ENCODE results near the gene KAZALD1. TPM values are rescaled to one million over a fixed set of nuclear protein-coding genes. Genes with fewer than 3 reads are reported as not detected.

The KAZALD1 gene
- total RNA-seq, 1 experiment from 2014 or later, result 16.0 TPM

GRCh38 chr10:101020427-101021075 lies 41.2 kb upstream of the KAZALD1 start:
- H3K9me2 ChIP-seq (ENCODE audit: insufficient read depth), result no peaks in the 10 kb centered on the region
- RAD21 ChIA-PET (ENCODE audit: low non-redundant PET in 1 of 2, low total read pairs in 2 of 2, uncharacterized antibody in 2 of 2, unreplicated experiment in 2 of 2), result interaction anchor here in 1 of 2 experiments (0.6 kb wide), 1 partner anchor 81 kb away, joined by 3 read pairs; no protein-coding TSS in a partner anchor

More at GRCh38 chr10:101020427-101021075, 41.2 kb upstream of the KAZALD1 start:
- Histone ChIP-seq H3K4me1 (ENCODE audit: control insufficient read depth in 1 of 2, insufficient read depth in 2 of 2, low read length in 2 of 2) (peaks cover 0 to 13% of the 10 kb centered on the region in 2 experiments; a peak in 3 of 4 replicates), H4K20me1 (ENCODE audit: insufficient read depth) (no peaks in the 10 kb centered on the region), H3K36me3 (ENCODE audit: control insufficient read depth in 1 of 2, insufficient read depth in 2 of 2, low read length in 2 of 2) (no peaks in the 10 kb centered on the region), H3K4me3 (replicated peaks in 1 of 2; ENCODE audit: low read depth in 1 of 2, low read length in 2 of 2) (no peak overlapping the region), H3K4me2 (ENCODE audit: low read length) (no peak overlapping the region), H2AFZ (ENCODE audit: low read depth, low read length, poor library complexity, severe bottlenecking) (no peak overlapping the region), H3K27ac (ENCODE audit: low read depth, low read length) (no peak overlapping the region), H3K9ac (ENCODE audit: low read length) (no peak overlapping the region), H3K9me3 (ENCODE audit: control insufficient read depth in 1 of 2, insufficient read depth in 1 of 2, low read depth in 1 of 2, low read length in 2 of 2) (no peaks in the 10 kb centered on the region), H3K79me2 (ENCODE audit: insufficient read depth, low read length) (no peaks in the 10 kb centered on the region), H3K27me3 (ENCODE audit: insufficient read depth, low read length) (no peaks in the 10 kb centered on the region)
- no TSS peak for BruUV-seq (replicated peaks)
- ChIA-PET POLR2A (interaction anchor here (1.5 kb wide), 1 partner anchor 11 kb away, joined by 5 read pairs; no protein-coding TSS in a partner anchor), CTCF (interaction anchor here (2.0 to 4.0 kb wide), 5 partner anchors 21 to 46 kb away, joined by 8 to 30 read pairs (median 19); partner anchors contain the start of gene LZTS2)
- intact Hi-C loops (cut with micrococcal nuclease), result no loop called here
- TF ChIP-seq CEBPB (IDR thresholded peaks at IDR 0.05; ENCODE audit: low read depth) (no peak), CBX3 (IDR thresholded peaks at IDR 0.05; ENCODE audit: low read depth) (no peak), SIN3A (IDR thresholded peaks at IDR 0.05; ENCODE audit: low read depth) (no peak), POLR2AphosphoS5 (IDR thresholded peaks at IDR 0.05; ENCODE audit: low read depth, low read length) (no peak), YY1 (IDR thresholded peaks at IDR 0.05; ENCODE audit: extremely low read depth, insufficient replicate concordance, low read depth, low read length) (no peak), POLR2A (IDR thresholded peaks at IDR 0.05; ENCODE audit: borderline replicate concordance, extremely low read depth, insufficient read depth, insufficient read length) (no peak), MAX (IDR thresholded peaks at IDR 0.05) (no peak), ZFX (IDR thresholded peaks at IDR 0.05) (no peak), ELF1 (IDR thresholded peaks at IDR 0.05; ENCODE audit: borderline replicate concordance, low read depth) (no peak), JUND (IDR thresholded peaks at IDR 0.05) (no peak), FOSL1 (IDR thresholded peaks at IDR 0.05; ENCODE audit: low read depth) (no peak), REST (IDR thresholded peaks at IDR 0.05; ENCODE audit: low read depth) (no peak), EZH2phosphoT487 (IDR thresholded peaks at IDR 0.05; ENCODE audit: borderline replicate concordance) (no peak), RAD21 (IDR thresholded peaks at IDR 0.05; ENCODE audit: low read depth) (no peak), SRF (IDR thresholded peaks at IDR 0.05; ENCODE audit: low read depth) (no peak), TCF7L2 (IDR thresholded peaks at IDR 0.05; ENCODE audit: borderline replicate concordance, extremely low read depth, insufficient read depth, insufficient read length) (no peak), ZNF274 (IDR thresholded peaks at IDR 0.05; ENCODE audit: low read depth, low read length) (no peak), EZH2 (IDR thresholded peaks at IDR 0.05) (no peak), SP1 (IDR thresholded peaks at IDR 0.05; ENCODE audit: low read depth) (no peak)
- ATAC-seq (no peak), DNase-seq (ENCODE audit: low read depth, low spot score) (no peak)

Measured in HCT116 (cell line).